Mucosa of gallbladder (tissue), 1 donor: Measurements from ENCODE around the gene TMEM258. TPM values are rescaled to one million over a fixed set of nuclear protein-coding genes. Genes with fewer than 3 reads are reported as not detected.

Experiments
- DNase-seq: peaks from one replicate; pipeline ENCODE4 v3.0.0-alpha.2; 2020; ENCODE audit warnings: low spot score
- total RNA-seq: library from RNA; stranded (reverse); gene quantifications from one replicate; pipeline ENCODE4 v1.2.1, GENCODE V29; 2021
- donor health status: DM: no; HTN: no; CAD: no.

The TMEM258 gene
- total RNA-seq: 116 TPM

GRCh38 chr11:61792310-61793082, at the start of gene TMEM258, which contains the start of gene FEN1:
Gene TMEM258, minus strand, starts transcription at chr11:61792599. Its CDS starts 41 bp downstream, at chr11:61792558.
Gene FEN1, plus strand, starts transcription at chr11:61792911. Its CDS starts 2,451 bp downstream, at chr11:61795362.
- peak; percentile 88 for DNase-seq

GRCh38 chr11:61841636-61842527, 49.5 kb upstream of the TMEM258 start:
- DNase-seq: no peak

GRCh38 chr11:61840371-61840770, 48.0 kb upstream of the TMEM258 start:
- DNase-seq: no peak

GRCh38 chr11:61839742-61840141, 47.3 kb upstream of the TMEM258 start:
- DNase-seq: no peak

- no peak for DNase-seq
Observed at GRCh38 chr11:61838921-61839320, 46.5 kb upstream of the TMEM258 start.

GRCh38 chr11:61838501-61838900, 46.1 kb upstream of the TMEM258 start:
- no peak for DNase-seq

GRCh38 chr11:61837411-61838005, 45.1 kb upstream of the TMEM258 start:
- no peak for DNase-seq

GRCh38 chr11:61836193-61836592, 43.8 kb upstream of the TMEM258 start:
- no peak for DNase-seq

- peak; percentile 34 for DNase-seq
Observed at GRCh38 chr11:61834278-61835048, 42.1 kb upstream of the TMEM258 start.

- DNase-seq: no peak
Observed at GRCh38 chr11:61833926-61834277, 41.5 kb upstream of the TMEM258 start.

- no peak for DNase-seq
Observed at GRCh38 chr11:61833471-61833870, 41.1 kb upstream of the TMEM258 start.

- DNase-seq: no peak
Observed at GRCh38 chr11:61832754-61833153, 40.4 kb upstream of the TMEM258 start.

- DNase-seq: no peak
Observed at GRCh38 chr11:61832207-61832606, 39.8 kb upstream of the TMEM258 start.

- DNase-seq: no peak
Observed at GRCh38 chr11:61830237-61831105, 38.1 kb upstream of the TMEM258 start.

GRCh38 chr11:61829806-61830205, 37.4 kb upstream of the TMEM258 start:
- no peak for DNase-seq

GRCh38 chr11:61828629-61829407, 36.4 kb upstream of the TMEM258 start:
- DNase-seq: no peak

- DNase-seq: no peak
Observed at GRCh38 chr11:61828379-61828628, 35.9 kb upstream of the TMEM258 start.

GRCh38 chr11:61827571-61828378, 35.4 kb upstream of the TMEM258 start, which contains the start of gene FADS2:
Gene FADS2, plus strand, starts transcription at chr11:61828300. Its CDS starts 91 bp downstream, at chr11:61828391.
- DNase-seq: peak; percentile 86

- DNase-seq: no peak
Observed at GRCh38 chr11:61826930-61827570, 34.7 kb upstream of the TMEM258 start.
